ENCODE results near the gene HSPA12A. TPM values are rescaled to one million over a fixed set of nuclear protein-coding genes. Genes with fewer than 3 reads are reported as not detected.

Gene HSPA12A
- total and polyA plus RNA-seq, 3 experiments from 2014 or later: 0.04 to 0.07 TPM; not detected in 1

GRCh38 chr10:116775488-116776400 is 33.4 kb upstream of the HSPA12A start:
- Mint-ChIP-seq H3K36me3 (no peaks in the 10 kb centered on the region), H3K4me1 (no peaks in the 10 kb centered on the region), H3K4me3 (no peak overlapping the region), H3K27ac (no peak overlapping the region), H3K27me3 (peaks cover 0 to 7% of the 10 kb centered on the region in 2 donors), H3K9me3 (no peaks in the 10 kb centered on the region)
- H3K27me3 ChIP-seq (ENCODE audit: insufficient read depth, low read length, poor library complexity, severe bottlenecking): no peaks in the 10 kb centered on the region
- H3K4me3 ChIP-seq (ENCODE audit: low read length): no peak overlapping the region
- DNase-seq: no peak
- POLR2A ChIA-PET: no interaction called here
- no peaks in the 10 kb centered on the region for H3K4me1 ChIP-seq (ENCODE audit: insufficient read depth, low read length)
- CTCF ChIA-PET: interaction anchor here (5.1 kb wide), 1 partner anchor 12 kb away, joined by 29 read pairs; no protein-coding TSS in a partner anchor
- H3K27ac ChIP-seq (ENCODE audit: low read depth, low read length): no peak overlapping the region
- H3K36me3 ChIP-seq (ENCODE audit: insufficient read depth, low read length): no peaks in the 10 kb centered on the region
- H3K9me3 ChIP-seq (ENCODE audit: low read length): no peaks in the 10 kb centered on the region

- Histone ChIP-seq H3K4me3 (ENCODE audit: low read length) (no peak overlapping the region), H3K9me3 (ENCODE audit: low read length) (no peaks in the 10 kb centered on the region), H3K27ac (ENCODE audit: low read depth, low read length) (no peak overlapping the region), H3K27me3 (ENCODE audit: insufficient read depth, low read length, poor library complexity, severe bottlenecking) (no peaks in the 10 kb centered on the region), H3K4me1 (ENCODE audit: insufficient read depth, low read length) (no peaks in the 10 kb centered on the region), H3K36me3 (ENCODE audit: insufficient read depth, low read length) (no peaks in the 10 kb centered on the region)
- ChIA-PET CTCF (interaction anchor here (5.1 kb wide), 1 partner anchor 13 kb away, joined by 29 read pairs; no protein-coding TSS in a partner anchor), POLR2A (no interaction called here)
- DNase-seq: no peak
- Mint-ChIP-seq H3K4me1 (no peaks in the 10 kb centered on the region), H3K27ac (no peak overlapping the region), H3K4me3 (no peak overlapping the region), H3K9me3 (no peaks in the 10 kb centered on the region), H3K27me3 (peaks cover 7 to 8% of the 10 kb centered on the region in 2 donors), H3K36me3 (no peaks in the 10 kb centered on the region)
These were observed 32.4 kb upstream of the HSPA12A start for GRCh38 chr10:116774728-116775151.

- H3K9me3 ChIP-seq (ENCODE audit: low read length): no peaks in the 10 kb centered on the region
- H3K27ac ChIP-seq (ENCODE audit: low read depth, low read length): no peak overlapping the region
- no peaks in the 10 kb centered on the region for H3K36me3 ChIP-seq (ENCODE audit: insufficient read depth, low read length)
- H3K27me3 Mint-ChIP-seq: peaks cover 4 to 16% of the 10 kb centered on the region in 2 donors
- CTCF ChIA-PET: interaction anchor here (1.0 kb wide), 1 partner anchor 15 kb away, joined by 3 read pairs; no protein-coding TSS in a partner anchor
- no peak overlapping the region for H3K4me3 ChIP-seq (ENCODE audit: low read length)
- no peaks in the 10 kb centered on the region for H3K27me3 ChIP-seq (ENCODE audit: insufficient read depth, low read length, poor library complexity, severe bottlenecking)
- POLR2A ChIA-PET: no interaction called here
- no peaks in the 10 kb centered on the region for H3K9me3 Mint-ChIP-seq
- H3K4me1 Mint-ChIP-seq: no peaks in the 10 kb centered on the region
- peak overlapping the region in 1 of 8 donors; percentile 52 for H3K27ac Mint-ChIP-seq
- H3K4me3 Mint-ChIP-seq: no peak overlapping the region
- DNase-seq: no peak
- H3K36me3 Mint-ChIP-seq: no peaks in the 10 kb centered on the region
- H3K4me1 ChIP-seq (ENCODE audit: insufficient read depth, low read length): no peaks in the 10 kb centered on the region
These were observed 30.7 kb upstream of the HSPA12A start for GRCh38 chr10:116772909-116773705.

GRCh38 chr10:116771959-116772585 is 29.7 kb upstream of the HSPA12A start:
- H3K36me3 ChIP-seq (ENCODE audit: insufficient read depth, low read length): no peaks in the 10 kb centered on the region
- Mint-ChIP-seq H3K4me3 (no peak overlapping the region), H3K36me3 (no peaks in the 10 kb centered on the region), H3K27me3 (peaks cover 4 to 16% of the 10 kb centered on the region in 2 donors), H3K9me3 (no peaks in the 10 kb centered on the region), H3K4me1 (no peaks in the 10 kb centered on the region), H3K27ac (no peak overlapping the region)
- no peak overlapping the region for H3K27ac ChIP-seq (ENCODE audit: low read depth, low read length)
- ChIA-PET POLR2A (no interaction called here), CTCF (interaction anchor here (1.0 to 1.3 kb wide), 2 partner anchors 15 to 16 kb away, joined by 3 read pairs; no protein-coding TSS in a partner anchor)
- H3K27me3 ChIP-seq (ENCODE audit: insufficient read depth, low read length, poor library complexity, severe bottlenecking): no peaks in the 10 kb centered on the region
- no peaks in the 10 kb centered on the region for H3K9me3 ChIP-seq (ENCODE audit: low read length)
- H3K4me3 ChIP-seq (ENCODE audit: low read length): no peak overlapping the region
- no peaks in the 10 kb centered on the region for H3K4me1 ChIP-seq (ENCODE audit: insufficient read depth, low read length)
- no peak for DNase-seq

GRCh38 chr10:116771101-116771958 is 29.0 kb upstream of the HSPA12A start:
- Mint-ChIP-seq H3K27me3 (peaks cover 4 to 19% of the 10 kb centered on the region in 2 donors), H3K4me1 (no peaks in the 10 kb centered on the region), H3K4me3 (no peak overlapping the region), H3K9me3 (no peaks in the 10 kb centered on the region), H3K36me3 (no peaks in the 10 kb centered on the region), H3K27ac (no peak overlapping the region)
- H3K27ac ChIP-seq (ENCODE audit: low read depth, low read length): no peak overlapping the region
- CTCF ChIA-PET: interaction anchor here (1.3 kb wide), 1 partner anchor 16 kb away, joined by 3 read pairs; no protein-coding TSS in a partner anchor
- DNase-seq: no peak
- H3K4me3 ChIP-seq (ENCODE audit: low read length): no peak overlapping the region
- POLR2A ChIA-PET: no interaction called here
- no peaks in the 10 kb centered on the region for H3K9me3 ChIP-seq (ENCODE audit: low read length)
- H3K27me3 ChIP-seq (ENCODE audit: insufficient read depth, low read length, poor library complexity, severe bottlenecking): no peaks in the 10 kb centered on the region
- H3K36me3 ChIP-seq (ENCODE audit: insufficient read depth, low read length): no peaks in the 10 kb centered on the region
- H3K4me1 ChIP-seq (ENCODE audit: insufficient read depth, low read length): no peaks in the 10 kb centered on the region

GRCh38 chr10:116770281-116770680 is 27.9 kb upstream of the HSPA12A start:
- H3K9me3 ChIP-seq (ENCODE audit: low read length): no peaks in the 10 kb centered on the region
- no peak overlapping the region for H3K27ac Mint-ChIP-seq
- H3K9me3 Mint-ChIP-seq: no peaks in the 10 kb centered on the region
- peaks cover 7 to 24% of the 10 kb centered on the region in 2 donors for H3K27me3 Mint-ChIP-seq
- H3K36me3 Mint-ChIP-seq: no peaks in the 10 kb centered on the region
- peaks cover 6% of the 10 kb centered on the region for H3K27me3 ChIP-seq (ENCODE audit: insufficient read depth, low read length, poor library complexity, severe bottlenecking)
- H3K27ac ChIP-seq (ENCODE audit: low read depth, low read length): no peak overlapping the region
- no peak overlapping the region for H3K4me3 Mint-ChIP-seq
- ChIA-PET CTCF (no interaction called here), POLR2A (no interaction called here)
- H3K4me3 ChIP-seq (ENCODE audit: low read length): no peak overlapping the region
- no peaks in the 10 kb centered on the region for H3K4me1 Mint-ChIP-seq
- H3K4me1 ChIP-seq (ENCODE audit: insufficient read depth, low read length): no peaks in the 10 kb centered on the region
- no peak for DNase-seq
- no peaks in the 10 kb centered on the region for H3K36me3 ChIP-seq (ENCODE audit: insufficient read depth, low read length)

GRCh38 chr10:116769791-116770190 is 27.4 kb upstream of the HSPA12A start:
- Mint-ChIP-seq H3K9me3 (no peaks in the 10 kb centered on the region), H3K4me3 (no peak overlapping the region), H3K27me3 (peaks cover 4 to 24% of the 10 kb centered on the region in 2 donors), H3K36me3 (no peaks in the 10 kb centered on the region), H3K4me1 (no peaks in the 10 kb centered on the region), H3K27ac (no peak overlapping the region)
- H3K27ac ChIP-seq (ENCODE audit: low read depth, low read length): no peak overlapping the region
- H3K9me3 ChIP-seq (ENCODE audit: low read length): no peaks in the 10 kb centered on the region
- H3K27me3 ChIP-seq (ENCODE audit: insufficient read depth, low read length, poor library complexity, severe bottlenecking): peaks cover 6% of the 10 kb centered on the region
- ChIA-PET CTCF (no interaction called here), POLR2A (no interaction called here)
- no peak for DNase-seq
- H3K4me1 ChIP-seq (ENCODE audit: insufficient read depth, low read length): no peaks in the 10 kb centered on the region
- H3K4me3 ChIP-seq (ENCODE audit: low read length): no peak overlapping the region
- no peaks in the 10 kb centered on the region for H3K36me3 ChIP-seq (ENCODE audit: insufficient read depth, low read length)

Data from CD8-positive, alpha-beta memory T cell (primary cell).